GM19023 (cell line): ENCODE results near the gene SHLD2.
"Not testable (repeated sequence)": the region's sequence is repeated elsewhere in the genome, so short reads cannot be mapped to it uniquely, and the experiment has no call there.

Source experiments
- ATAC-seq: cut with Tn5 transposase; IDR thresholded peaks from one replicate; pipeline ENCODE4 v1.9.1; 2021; ENCODE audit warnings: mild to moderate bottlenecking, moderate library complexity; ENCODE audit not compliant: unreplicated experiment

Gene SHLD2

DNA sequence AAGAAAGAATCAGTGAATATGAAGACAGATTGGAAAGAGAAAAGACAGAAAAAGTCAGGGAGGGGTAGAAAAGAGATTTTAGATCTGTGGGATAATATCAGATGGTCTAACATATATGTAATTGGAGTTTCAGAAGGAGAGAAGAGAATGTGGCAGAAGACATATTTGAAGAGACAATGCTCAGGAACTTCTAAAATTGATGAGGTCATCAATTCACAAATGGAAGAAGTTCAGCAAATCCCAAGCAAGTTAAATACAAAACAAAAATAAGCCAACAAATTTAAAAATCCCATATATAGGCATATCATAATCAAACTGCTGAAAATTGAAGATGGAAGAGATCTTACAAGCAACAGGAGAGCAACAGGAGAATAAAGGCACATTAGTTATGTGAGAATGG is 42.5 kb downstream of the SHLD2 start:
- ATAC-seq: not testable (repeated sequence)

DNA sequence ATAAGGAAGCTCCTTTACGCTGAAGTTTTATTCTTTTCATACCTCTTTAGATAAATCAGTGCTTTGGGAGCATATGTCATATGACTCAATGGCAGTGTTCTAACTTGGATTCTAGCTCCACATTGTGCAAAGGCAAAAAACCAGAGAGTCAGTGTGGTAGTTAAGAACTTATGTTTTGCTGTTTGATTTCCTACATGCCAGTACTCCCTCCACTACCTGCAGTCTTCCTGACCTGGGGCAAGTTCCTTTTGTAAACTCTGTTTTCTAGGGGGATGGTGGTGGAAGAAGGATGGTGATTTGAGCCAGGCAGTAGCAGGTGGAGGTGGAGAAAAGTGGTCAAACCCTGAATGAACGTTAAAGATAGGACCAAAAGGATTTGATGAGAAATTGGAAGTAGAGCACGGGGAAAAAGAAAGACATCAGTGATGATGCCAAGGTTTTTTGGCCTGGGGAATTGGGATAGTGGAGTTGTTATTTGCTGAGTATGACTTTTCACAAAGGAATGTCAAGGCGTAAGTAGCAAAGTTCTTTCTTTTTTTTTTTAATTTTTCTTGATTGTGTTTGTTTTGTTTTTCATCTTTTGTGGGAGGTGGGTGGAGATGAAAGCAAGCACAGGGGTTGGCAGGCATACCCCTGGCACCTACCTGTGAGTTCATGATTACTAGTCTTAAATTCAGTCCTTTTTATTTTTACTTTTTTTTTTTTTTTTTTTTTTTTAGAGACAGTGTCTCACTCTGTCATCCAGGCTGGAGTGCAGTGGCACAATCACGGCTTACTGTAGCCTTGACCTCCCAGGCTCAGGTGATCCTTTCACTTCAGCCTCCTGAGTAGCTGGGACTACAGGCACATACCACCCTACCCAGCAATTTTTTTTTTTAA is 47.5 kb downstream of the SHLD2 start:
- not testable (repeated sequence) for ATAC-seq

DNA sequence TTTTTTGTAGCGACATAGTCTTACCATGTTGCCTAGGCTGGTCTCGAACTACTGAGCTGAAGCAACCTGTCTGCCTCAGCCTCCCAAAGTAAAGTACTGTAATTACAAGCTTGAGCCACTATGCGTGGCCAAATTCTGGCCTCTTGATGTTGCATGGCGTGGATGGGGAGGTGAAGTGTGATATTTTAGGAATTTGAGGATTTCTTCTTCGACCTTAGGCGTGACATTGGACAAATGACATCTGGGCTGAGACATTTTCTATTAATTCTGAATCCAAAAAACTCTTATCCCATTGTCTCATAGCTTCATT is 48.1 kb downstream of the SHLD2 start:
- not testable (repeated sequence) for ATAC-seq

DNA sequence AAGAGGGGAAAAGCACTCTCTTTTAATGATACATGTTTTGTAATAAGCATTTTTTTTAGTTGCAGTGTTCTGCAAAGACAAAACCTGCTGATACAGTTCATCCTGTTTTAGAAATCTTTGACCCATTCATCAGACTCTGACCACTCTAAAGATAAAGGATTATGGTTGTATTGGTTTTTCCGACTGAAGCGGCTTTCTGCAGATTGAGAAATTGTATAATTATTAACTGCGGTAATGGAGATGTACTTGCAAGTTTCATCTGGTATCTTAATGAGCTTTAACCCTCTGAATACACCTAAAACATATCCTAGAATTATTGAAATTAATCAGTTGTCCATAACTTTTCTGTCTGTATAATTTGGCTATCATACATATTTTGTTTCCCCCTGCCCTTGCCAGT is 50.6 kb downstream of the SHLD2 start:
- ATAC-seq: not testable (repeated sequence)

DNA sequence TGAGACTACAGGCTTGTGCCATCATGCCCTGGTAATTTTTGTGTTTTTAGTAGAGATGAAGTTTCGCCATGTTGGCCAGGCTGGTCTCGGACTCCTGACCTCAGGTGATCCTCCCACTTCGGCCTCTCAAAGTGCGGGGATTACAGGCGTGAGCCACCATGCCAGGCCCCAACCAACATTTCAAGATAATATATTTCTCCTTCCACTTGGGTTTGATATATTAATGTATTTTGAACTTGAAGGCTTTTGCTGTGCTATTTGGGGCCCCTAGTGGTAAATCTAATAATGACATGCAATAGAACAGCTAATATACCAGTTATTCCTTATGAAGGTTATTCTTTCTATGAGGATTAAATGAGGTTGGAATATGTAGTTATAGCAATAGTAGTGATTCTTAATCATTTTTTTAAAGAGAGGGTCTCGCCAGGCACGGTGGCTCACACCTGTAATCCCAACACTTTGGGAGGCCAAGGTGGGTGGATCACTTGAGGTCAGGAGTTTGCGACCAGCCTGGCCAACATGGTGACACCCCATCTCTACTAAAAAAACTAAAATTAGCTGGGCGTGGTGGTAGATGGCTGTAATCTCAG is 54.1 kb downstream of the SHLD2 start:
- not testable (repeated sequence) for ATAC-seq

DNA sequence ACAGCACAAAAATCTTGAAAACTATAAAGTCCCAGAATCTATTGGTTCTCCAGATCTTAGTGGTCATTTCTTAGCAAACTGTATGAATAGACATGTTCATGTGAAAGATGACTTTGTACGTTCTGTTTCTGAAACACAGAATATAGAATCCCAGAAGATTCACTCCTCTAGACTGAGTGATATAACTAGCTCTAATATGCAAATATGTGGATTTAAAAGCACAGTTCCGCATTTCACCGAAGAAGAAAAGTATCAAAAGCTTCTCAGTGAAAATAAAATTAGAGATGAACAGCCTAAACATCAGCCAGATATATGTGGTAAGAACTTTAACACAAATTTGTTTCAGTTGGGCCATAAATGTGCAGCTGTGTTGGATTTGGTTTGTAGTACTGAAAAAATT is 56.5 kb downstream of the SHLD2 start:
- not testable (repeated sequence) for ATAC-seq

DNA sequence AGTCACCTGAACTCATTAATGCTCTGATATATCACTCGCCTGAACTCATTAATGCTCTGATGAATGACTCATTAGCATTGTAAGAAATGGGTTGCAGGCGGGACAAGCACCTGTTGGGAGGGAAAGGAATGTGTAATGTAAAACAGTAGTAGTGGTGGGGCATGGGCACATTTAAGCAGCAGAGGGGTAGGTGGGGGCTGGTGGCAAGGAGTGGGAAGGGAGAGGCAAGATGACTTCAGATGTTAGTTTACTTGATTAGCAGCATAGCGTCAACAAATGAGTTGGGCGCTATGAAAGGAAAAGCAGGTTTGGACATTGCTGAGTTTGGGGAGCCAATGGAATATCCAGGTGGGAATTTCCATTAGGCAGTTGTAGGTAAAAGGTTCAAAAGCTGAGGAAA is 61.8 kb downstream of the SHLD2 start:
- ATAC-seq: not testable (repeated sequence)

DNA sequence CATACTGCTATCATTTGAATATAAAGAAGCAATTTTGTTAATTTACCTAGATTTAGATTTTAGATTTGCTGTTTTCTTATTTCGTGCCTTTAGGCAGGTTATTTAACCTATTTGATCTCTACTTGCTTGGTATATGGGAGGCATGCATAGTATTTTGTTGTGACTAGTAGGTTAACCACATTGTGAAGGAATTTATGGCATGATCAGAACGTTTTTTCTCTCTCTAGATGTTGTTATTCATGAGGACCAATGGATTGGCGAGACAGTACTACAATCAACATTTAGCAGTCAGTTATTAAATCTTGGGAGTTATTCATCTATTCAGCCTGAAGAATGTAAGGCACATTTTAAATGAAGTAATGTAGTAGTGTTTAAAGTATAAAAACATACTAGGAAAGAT is 62.8 kb downstream of the SHLD2 start:
- not testable (repeated sequence) for ATAC-seq

DNA sequence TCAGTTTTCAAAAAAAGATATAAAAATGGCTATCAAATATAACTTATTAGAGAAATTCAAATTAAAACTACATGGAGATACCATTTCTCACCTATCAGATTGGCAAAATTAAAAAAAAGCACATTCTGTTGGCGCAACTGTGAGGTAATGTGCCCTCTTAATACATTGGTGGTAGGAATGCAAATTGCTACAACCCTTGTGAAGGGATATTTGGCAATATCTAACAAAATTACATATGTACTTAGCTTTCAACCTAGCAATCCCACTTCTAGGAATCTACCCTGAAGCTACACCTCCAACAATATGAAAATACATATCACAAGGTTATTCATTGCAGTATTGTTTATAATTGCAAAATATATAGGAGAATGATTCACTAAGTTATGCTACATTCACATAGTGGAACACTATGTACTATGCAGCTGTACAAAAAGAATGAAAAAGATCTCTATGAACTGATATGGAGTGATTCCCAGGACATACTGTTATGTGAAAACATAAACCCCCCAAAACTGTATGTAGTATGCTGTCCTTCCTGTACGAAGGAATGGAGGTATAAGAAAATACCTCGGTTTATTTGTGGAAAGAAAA is 67.8 kb downstream of the SHLD2 start:
- not testable (repeated sequence) for ATAC-seq

DNA sequence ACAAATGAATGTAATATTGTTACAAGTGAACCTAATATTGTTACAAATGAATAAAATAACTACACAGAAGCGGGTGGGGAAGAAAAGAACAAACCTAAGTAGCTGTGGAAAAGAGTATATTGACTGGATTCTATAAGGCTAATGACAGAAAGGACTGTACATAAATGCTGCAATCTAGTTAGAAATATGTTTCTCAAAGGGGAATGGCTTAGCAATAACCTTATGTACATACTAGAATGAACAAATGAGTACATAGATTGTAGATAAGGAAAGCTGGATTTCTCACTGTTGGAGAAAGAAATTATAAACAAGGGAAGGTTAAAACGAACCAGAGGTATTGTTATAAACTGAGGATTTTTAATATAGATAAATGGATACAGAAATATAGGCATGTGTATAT is 68.4 kb downstream of the SHLD2 start:
- not testable (repeated sequence) for ATAC-seq

DNA sequence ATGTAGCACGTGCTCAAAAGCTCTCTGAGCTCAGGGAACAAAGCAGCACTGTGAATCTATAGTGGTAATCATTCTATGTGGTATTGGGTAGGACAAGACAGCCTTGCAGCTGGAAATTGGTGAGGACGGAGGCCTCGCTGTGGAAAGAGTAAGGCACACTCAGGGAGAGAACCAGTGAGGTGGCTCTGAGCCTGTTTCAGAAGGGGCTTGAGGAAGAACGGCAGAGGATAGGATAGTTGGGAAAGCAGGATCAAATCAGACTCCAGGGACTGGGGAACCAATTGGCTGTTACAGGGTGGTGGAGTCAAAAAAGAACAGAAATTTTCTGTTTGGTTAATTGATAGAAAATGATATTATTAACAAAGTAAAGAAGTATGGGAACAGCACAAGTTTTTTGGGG is 74.9 kb downstream of the SHLD2 start:
- not testable (repeated sequence) for ATAC-seq

DNA sequence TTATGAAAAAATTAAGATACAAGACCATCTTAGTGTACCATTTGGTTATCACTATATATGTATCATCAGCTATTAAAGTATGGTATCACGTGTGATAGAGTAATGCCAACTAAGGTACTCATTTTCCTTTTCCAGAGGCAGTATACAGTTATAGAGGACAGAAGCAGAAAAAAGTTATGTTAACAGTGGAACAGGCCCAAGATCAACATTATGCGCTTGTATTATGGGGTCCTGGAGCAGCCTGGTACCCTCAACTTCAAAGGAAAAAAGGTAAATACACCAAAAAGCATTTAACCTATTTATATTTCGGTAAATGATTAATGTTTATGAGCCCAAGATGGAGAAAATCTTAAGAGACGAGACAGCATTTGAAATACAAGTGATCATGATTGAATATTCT is 75.7 kb downstream of the SHLD2 start:
- ATAC-seq: not testable (repeated sequence)

DNA sequence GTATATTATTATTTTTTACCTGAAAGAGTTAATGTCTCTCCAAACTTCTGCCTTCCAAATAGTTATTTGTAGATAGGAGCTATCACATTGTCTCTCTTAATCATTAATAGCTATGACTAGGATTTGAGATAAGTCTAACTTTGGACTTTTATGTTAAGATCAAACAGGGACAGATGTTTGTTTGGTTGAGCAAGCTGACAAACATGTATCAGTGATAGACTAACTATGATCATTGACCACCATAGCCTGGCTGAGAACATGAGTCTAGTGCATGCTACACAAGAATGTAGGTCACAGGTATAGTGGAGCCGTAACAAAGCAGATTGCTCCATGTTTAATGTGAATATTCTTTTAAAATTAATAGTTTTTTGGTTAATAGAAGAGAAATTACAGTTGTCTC is 76.7 kb downstream of the SHLD2 start:
- not testable (repeated sequence) for ATAC-seq

DNA sequence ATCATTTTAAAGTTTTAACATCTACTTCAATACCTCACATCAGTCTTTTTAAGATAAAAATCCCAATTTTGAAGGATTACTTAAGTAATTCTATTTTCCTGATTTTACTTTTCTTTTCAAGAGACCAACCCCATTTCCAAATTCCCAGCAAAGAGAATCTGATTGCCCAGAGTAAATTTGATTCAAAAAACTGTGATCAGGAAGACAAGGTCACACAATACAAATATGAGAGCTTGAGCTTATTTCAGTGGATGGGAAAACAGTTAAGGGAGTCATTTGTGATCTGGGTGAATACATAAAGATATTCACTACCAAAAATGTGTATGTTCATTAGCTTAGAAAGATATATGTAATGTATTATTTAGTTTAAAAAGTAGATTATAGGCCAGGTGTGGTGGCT is 77.2 kb downstream of the SHLD2 start:
- not testable (repeated sequence) for ATAC-seq

DNA sequence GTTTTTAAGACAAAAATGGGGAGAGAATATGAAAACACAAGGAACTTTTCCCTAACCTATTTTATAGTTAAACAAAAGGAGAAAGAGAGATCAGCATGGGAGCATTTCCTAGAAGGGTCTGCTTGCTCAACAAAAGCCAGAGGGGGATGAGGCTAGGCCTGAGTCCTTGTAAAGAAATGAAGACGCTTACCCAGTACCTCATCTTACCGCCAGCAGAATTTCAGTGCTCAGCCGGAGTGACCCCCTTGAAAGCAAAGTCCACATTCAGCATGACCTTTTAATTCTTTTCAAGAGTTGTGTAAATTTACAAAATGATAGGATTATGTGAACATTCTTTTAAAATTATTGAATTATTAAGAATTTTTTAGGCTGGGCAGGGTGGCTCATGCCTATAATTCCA is 82.6 kb downstream of the SHLD2 start:
- not testable (repeated sequence) for ATAC-seq

DNA sequence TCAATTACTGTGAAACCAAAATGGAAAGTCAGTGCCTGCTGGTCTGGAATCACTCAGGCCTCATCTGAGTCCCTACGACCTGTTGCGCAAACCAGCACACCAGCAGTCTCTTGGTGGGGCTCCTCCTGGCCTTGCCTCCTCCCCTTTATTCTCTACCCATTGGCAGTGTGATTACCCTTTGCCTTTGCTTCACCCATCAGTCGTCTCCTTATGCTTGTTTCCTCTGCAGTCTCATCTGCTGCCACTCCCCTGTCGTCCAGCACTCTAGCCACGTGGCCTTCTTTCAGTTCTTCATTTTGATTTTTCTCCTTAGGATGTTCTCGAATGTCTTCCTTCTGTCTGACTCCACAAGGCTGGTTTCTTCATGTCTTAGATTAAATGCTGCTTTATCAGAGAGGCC is 89.4 kb downstream of the SHLD2 start:
- ATAC-seq: not testable (repeated sequence)

DNA sequence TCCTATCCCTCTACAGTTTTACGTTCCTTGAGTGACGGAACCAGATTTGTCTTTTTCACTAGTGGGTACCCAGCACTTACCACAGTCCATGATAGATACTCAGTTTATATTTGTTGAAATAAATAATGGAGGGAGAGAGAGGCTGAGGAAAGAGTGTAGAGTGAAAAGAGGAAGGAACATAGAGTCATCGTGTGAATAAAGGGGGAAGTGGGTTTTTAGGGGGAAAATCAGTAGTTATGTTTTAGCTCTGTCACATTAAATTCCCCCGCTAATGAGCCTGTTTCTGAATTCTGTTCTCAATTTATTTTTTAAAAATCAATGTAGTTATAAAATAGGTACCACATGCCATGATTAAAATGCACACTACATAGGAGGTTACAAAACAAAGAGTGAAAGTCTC is 91.0 kb downstream of the SHLD2 start:
- ATAC-seq: not testable (repeated sequence)

DNA sequence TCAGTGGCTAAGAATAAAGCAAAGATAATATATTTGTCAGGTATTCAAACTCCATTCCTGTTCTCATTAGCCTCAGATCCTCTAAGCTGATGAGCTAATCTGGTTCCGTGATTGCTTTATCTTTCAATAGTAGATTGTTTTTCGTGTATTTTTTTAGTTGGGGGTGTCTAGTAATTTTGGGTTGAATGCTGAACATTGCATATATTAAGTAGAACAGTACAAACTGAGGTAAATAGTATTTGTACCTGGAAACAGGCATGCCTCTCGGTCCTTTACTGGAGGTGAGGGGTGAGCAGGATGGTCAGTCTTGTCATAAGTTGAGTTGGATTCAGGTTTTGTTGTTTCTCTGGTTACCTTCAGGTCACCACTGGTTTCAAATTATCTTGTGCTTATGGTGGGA is 92.6 kb downstream of the SHLD2 start:
- ATAC-seq: not testable (repeated sequence)

DNA sequence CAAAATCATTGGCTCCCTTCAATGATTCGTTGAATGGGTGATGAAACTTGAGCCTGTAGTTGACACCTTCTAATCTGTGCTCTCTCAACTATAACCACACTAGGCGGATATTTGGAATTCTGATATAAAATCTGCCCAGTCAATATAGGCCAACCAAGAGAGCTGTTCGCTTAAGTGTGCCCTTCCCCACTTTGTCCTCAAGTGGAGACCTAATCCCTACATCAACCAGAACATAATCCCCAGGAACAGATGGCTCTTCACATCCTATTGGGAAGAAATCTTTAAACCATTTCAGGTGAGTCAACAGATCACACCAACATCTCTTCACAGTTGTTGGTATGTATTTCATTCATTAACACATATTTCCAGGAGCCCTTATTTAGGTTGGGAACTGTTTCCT is 96.8 kb downstream of the SHLD2 start:
- ATAC-seq: not testable (repeated sequence)

DNA sequence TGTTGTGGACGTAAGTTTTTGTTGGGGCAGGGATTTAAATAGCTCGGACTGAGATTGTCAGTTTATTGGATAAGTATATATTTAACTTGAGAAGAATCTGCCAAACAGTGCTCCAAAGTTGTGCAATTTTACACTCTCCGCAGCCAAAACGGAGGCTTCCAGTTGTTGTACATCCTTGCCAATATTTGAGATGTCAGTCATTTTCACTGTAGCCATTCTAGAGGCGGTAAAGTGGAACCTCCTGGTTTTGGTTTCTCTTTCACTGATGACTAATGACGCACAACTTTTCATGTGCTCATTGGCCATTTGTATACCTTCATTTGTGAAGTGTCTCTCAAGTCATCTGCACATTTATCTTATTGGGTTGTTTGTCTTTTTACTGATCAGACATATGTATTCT is 105.9 kb downstream of the SHLD2 start:
- peak; percentile 52 for ATAC-seq

DNA sequence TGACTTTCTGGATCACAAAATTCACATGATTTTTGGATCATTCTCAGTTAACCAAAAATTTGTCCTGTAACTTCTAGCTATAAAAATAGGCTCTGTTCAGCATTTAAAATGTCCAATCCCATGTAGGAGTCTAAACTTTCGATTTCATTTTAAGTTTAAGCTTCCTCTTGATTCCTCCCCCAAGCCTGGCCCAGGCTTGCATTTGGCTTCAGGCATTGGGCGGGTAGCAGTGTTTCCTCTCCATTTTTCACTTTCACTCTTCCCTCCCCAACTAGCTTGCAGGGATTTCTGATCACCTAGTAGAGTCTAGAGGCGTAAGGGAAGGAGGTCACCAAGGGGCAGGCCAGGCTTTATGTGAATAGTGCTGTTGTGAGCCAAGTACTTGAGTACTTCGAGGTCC is 109.8 kb downstream of the SHLD2 start:
- ATAC-seq: not testable (repeated sequence)

DNA sequence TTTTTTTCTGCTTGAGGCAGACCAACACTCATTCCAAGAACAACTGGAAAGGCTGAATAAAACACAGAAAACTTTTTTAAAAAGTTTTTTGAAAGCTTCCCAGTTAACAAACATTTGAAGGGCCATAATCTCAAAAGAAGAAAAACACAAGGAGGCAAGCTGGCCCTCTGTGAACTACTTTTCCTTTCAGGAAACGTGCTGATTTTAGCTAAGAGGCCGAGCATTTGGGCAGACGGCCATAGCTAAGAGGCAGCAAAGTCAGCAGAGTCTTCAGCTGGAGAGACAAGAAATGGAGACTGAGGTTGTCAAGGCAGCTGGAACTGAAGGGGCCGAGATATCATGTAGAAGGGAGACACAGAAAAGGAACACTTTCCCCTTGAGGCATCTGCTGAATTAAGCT is 111.9 kb downstream of the SHLD2 start:
- not testable (repeated sequence) for ATAC-seq
